GM19193 (cell line): ENCODE measurements around the gene UBE2R2.

Source experiments
- POLR2A ChIP-seq: IDR thresholded peaks from 4 replicates; pipeline ENCODE4 v1.6.1; 2011; ENCODE audit not compliant: insufficient read depth, insufficient read length; ENCODE audit errors: extremely low read depth

The UBE2R2 gene

GRCh38 chr9:33816327-33817252 is at the start of gene UBE2R2:
UBE2R2 (plus strand) TSS chr9:33817160; CDS start chr9:33817758, 598 bp downstream.
- peak; percentile 84 for TF ChIP-seq POLR2A

GRCh38 chr9:33776578-33776977 is 40.4 kb upstream of the UBE2R2 start:
- no peak for TF ChIP-seq POLR2A

GRCh38 chr9:33778700-33779351 is 38.1 kb upstream of the UBE2R2 start:
- no peak for TF ChIP-seq POLR2A

- TF ChIP-seq POLR2A: no peak
Observed at GRCh38 chr9:33780276-33780675, 36.7 kb upstream of the UBE2R2 start.

GRCh38 chr9:33781736-33782135 is 35.2 kb upstream of the UBE2R2 start:
- TF ChIP-seq POLR2A: no peak

- no peak for TF ChIP-seq POLR2A
Observed at GRCh38 chr9:33782395-33783152, 34.4 kb upstream of the UBE2R2 start.

- TF ChIP-seq POLR2A: no peak
Observed at GRCh38 chr9:33785914-33786313, 31.0 kb upstream of the UBE2R2 start.

- TF ChIP-seq POLR2A: no peak
Observed at GRCh38 chr9:33786681-33787080, 30.3 kb upstream of the UBE2R2 start.

- TF ChIP-seq POLR2A: no peak
Observed at GRCh38 chr9:33787839-33788238, 29.1 kb upstream of the UBE2R2 start.

- TF ChIP-seq POLR2A: no peak
Observed at GRCh38 chr9:33791117-33791516, 25.8 kb upstream of the UBE2R2 start.

- no peak for TF ChIP-seq POLR2A
Observed at GRCh38 chr9:33794560-33794959, 22.4 kb upstream of the UBE2R2 start.

- TF ChIP-seq POLR2A: no peak
Observed at GRCh38 chr9:33795281-33795680, 21.7 kb upstream of the UBE2R2 start, which contains the start of gene PRSS3. PRSS3 (plus strand) TSS chr9:33795561; CDS start chr9:33795574, 13 bp downstream.

GRCh38 chr9:33795819-33796218 is 21.1 kb upstream of the UBE2R2 start:
- TF ChIP-seq POLR2A: no peak

GRCh38 chr9:33797837-33798236 is 19.1 kb upstream of the UBE2R2 start:
- no peak for TF ChIP-seq POLR2A

GRCh38 chr9:33798545-33798944 is 18.4 kb upstream of the UBE2R2 start:
- no peak for TF ChIP-seq POLR2A
